Stimulated activated CD4-positive, alpha-beta T cell treated with anti-CD3 and anti-CD28 coated beads, Interleukin-2, amount 100 ng/mL, for 48 hours (primary cell): Measurements from ENCODE around the gene CNTN1.
"Not testable (repeated sequence)": the region's sequence is repeated elsewhere in the genome, so short reads cannot be mapped to it uniquely, and the experiment has no call there.

ENCODE experiments used
- DNase-seq, 2 donors: peaks; one replicate each; pipeline ENCODE4 v3.0.0-alpha.2; 2020

The CNTN1 gene

DNA sequence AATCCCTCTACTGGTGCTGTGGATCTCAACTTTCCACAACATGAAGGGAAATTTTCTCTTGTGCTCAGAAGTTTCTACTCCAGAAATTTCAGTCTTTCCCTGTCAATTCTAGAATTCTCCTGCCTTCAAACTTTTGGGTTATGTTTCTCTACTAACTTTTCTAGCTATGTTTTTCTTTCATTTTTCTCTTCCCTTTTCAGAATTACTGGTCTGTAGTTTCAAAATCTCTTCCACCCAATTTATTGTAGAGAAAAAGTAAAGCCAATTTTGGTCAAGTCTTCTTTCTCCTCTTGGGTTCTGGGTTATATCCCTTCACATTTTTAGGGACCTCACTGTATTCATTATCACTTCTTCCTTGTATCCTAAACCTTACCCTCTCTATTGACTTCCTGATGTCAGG lies 18.9 kb downstream of the CNTN1 start:
- no peak for DNase-seq

GRCh38 chr12:40714636-40715035 lies 22.4 kb downstream of the CNTN1 start:
- no peak for DNase-seq

- no peak for DNase-seq
Measured at GRCh38 chr12:40716037-40716436, 23.8 kb downstream of the CNTN1 start.

DNA sequence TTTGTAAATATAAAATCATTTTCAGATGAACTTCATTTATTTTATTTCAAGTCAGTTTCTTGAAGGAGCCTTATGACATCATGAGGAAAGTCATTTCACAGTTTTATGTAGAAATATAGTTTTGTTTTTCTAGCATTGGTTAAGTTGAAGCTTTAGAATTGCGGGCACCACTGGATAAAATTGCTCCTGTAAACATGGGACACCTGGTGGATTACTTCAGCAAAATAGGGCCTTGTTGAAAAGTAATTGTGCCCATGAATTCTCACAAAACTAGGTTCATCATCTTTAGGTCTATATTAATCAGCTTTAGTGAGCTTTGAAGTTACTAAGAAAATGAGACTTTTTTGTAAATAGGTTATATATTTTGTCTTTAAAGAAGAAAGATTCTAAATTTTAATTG lies 25.3 kb downstream of the CNTN1 start:
- DNase-seq, result no peak

- no peak for DNase-seq
Measured at GRCh38 chr12:40718878-40719372, 26.7 kb downstream of the CNTN1 start.

DNA sequence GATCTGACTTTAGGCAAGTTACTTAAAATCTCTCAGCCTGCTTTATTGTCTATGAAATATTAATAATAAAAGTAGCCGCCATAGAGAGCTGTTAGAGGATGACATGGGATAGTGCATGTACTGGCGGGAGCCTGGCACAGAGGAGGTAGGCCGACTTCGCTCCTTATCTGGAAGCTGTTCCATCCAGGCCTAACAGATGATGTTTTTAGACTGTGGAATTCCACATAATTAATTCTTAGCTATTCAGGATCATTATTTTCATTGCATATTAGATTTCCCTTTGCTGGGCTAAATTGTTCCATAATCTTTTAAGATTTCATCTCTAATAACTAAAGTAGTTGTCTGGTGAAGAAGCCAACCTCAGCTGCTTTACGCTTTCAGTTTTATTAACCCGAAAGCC lies 30.8 kb downstream of the CNTN1 start:
- no peak for DNase-seq

DNA sequence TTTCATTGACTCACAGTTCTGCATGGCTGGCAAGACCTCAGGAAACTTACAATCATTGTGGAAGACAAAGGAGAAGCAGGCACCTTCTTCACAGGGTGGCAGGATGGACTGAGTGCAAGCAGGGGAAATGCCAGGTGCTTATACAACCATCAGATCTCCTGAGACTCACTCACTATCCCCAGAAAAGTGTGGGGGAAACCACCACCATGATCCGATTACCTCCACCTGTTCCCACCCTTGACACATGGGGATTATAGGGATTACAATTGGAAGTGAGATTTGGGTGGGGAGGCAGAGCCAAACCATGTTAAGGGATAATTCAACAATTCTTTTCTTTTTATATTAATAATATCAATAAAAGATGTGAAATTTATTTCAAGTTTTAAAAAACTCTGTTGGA lies 34.1 kb downstream of the CNTN1 start:
- DNase-seq, result no peak

GRCh38 chr12:40727774-40728483 lies 35.7 kb downstream of the CNTN1 start:
- DNase-seq, result no peak

DNA sequence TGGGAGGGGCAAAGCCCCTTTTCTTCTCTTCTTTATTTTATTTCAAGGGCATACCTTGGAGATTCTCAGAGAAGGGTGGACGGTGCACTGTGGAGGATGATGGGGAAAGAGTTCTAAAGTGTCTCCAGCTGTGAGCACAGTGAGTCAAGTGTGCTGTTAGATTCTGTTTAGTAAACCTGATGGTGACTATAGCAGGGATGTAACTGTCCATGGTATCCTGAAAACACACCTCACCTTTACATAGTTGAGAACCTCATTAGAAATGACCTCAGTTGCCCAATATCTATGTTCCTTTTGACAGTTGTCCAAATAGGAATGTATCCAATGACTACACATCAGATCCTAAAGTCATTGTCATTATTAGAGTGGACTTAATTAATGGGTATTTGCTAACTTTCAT lies 38.0 kb downstream of the CNTN1 start:
- no peak for DNase-seq

DNA sequence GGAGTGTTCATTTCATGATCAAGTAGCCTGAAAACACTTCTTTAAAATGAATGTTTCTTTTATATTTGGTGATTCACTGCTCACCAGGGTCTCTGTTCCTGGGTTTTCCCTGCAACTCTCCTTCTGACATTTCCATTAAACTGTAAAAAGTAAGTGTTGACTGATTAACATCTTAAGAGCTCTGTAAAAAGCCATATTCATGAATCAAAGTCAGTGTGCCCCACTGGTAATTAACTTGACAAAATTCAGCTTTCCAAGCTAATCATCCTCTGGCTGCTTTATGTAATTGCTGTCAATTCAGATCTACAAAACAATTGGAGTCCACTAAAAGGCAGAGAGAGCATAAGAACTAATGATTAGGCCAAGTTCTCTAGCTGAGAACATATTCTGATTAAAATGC lies 41.6 kb downstream of the CNTN1 start:
- DNase-seq, result no peak

DNA sequence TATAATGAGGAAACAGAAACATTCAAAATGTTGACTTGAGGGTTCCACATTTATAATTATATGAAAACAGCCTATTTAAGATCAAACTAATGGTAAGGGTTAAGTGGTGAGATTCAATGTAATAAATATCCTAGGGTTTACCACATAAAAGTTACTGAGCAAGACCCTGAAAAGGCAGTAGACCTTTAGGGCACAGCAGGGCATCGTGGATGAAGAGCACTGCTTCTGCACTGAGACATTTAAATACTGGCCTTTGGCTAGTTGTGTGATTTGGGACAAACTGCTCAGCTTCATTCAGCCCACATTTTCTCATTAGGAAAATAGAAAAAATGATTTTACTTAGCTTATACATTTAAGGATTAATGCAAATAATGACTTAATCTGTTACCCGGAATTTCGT lies 42.0 kb downstream of the CNTN1 start:
- DNase-seq, result no peak

GRCh38 chr12:40735551-40736230 lies 43.5 kb downstream of the CNTN1 start:
- DNase-seq, result no peak

- not testable (repeated sequence) for DNase-seq
Measured at GRCh38 chr12:40737416-40737815, 45.2 kb downstream of the CNTN1 start.

DNA sequence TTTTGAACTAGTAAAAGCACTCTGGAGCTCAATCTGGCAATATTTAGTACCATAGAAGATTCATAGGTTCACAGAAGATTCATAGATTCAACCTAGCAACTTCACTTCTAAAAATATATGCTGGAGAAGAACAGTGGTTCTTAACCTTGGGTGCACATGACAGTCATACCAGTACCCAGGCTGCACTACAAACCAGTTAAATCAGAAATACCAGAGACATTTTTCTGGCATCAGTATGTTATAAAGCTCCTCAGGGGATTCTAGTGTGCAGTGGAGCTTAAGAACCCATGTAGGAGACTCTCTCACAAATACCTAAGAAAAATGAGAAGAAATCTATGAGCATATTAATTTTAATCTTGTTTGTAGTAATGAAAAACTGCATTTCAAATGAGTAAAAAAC lies 46.6 kb downstream of the CNTN1 start:
- no peak for DNase-seq

DNA sequence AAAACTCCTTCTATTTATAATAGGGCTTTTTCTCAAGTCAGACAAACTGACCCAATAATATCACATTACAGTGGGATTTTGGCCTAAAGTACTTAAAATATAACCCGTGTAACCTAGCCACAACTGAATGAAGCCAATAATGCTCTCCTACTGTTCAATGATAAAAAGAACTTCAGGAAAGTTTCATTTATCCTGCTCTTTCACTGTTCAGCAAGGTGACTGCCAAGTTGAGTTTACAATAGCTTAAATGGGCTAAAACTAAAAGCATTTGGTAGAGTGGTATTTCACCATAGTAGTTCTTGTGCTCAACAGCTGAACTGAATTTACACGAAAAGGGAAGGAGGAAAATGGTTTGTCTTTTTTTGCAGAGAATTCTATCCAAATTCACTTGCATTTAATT lies 49.8 kb downstream of the CNTN1 start:
- DNase-seq, result no peak

DNA sequence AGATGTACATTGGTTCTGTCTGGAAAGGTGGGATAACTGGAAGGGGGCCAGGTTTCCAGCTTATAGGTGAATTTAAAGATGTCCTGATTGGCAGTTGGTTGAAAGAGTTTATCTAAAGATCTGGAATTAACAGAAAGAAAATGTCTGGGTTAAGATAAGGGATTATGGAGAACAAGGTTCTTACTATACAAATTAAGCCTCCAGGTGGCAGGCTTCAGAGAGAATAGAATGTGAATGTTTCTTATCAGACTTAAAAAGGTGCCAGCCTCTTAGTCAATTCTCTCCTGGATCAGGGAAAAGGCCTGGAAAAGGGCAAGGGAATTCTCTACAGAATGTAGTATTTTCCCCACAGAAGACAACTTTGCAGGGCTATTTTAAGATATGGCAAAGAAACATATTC lies 53.1 kb downstream of the CNTN1 start:
- DNase-seq, result no peak

GRCh38 chr12:40749863-40750262 lies 57.6 kb downstream of the CNTN1 start:
- DNase-seq, result no peak

GRCh38 chr12:40752011-40752410 lies 59.8 kb downstream of the CNTN1 start:
- no peak for DNase-seq

DNA sequence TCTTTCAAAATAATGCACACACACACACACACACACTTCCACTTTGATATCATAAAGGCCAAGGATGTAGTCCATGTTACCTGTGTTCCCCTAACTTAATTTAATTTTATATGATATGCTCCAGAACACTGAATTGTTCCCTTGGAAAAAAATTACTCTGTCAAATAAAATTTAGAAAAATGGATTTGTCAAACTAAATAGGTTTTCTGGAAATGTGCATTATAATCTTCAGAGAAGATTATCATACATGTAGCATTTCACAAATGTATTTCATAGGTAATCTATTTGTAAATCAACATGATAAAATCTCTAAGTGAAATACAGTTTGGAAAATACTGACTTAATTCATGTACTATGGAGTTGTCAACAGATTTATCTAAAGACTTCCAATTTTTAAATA lies 68.6 kb downstream of the CNTN1 start:
- DNase-seq, result no peak

GRCh38 chr12:40762072-40762471 lies 69.8 kb downstream of the CNTN1 start:
- DNase-seq, result no peak

DNA sequence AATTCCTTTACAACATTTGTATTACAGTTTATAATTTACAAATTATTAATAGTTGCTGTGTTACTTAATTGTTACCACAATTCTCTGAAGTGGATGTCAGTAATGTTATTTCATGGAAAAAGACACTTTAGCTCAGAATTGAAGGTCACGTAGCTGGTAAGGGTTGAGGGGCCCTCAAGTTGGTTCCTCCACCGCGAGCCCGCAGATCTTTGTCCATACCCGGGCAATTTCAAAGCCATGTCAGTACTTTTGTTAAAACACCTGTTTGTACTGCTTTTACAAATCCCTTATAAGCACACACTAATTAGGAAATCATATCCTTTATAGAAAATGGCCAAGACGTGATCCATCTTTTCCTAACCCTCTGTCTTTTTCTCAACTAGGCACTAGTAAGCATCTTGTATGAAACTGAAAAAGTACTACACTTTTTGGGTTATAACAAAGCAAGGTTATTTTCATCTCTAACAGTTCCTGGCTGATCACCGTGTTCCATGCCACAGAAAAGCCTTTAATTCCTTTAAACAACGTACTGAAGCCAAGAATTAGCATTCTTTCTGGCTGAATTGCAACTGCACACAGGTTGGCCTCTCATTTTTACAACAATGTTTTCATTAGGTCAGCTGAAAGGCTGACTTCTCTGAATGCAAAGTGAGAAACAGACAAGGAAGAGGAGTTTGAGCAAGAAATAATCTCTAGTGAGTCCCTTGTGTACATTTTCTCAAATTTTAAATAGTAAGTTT lies 76.1 kb downstream of the CNTN1 start:
- no peak for DNase-seq

DNA sequence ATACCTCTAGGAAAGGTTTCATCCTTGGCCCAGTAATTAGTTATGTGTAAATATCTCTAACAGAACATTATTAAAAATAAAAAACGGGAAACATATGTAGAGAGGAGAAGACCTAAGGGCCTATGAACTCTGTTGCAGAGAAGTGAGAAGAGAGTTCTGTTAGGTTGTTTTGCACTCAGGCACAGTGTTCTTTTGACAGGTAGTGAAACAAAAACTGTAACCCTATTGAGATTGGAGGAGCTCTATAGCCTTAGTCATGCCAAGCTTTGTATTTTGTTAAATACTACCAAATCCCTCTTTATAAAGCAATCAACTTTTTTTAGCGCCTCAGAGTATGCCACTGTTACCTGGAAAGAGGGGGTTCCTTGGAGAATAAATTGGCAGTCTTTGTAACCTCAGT lies 77.6 kb downstream of the CNTN1 start:
- DNase-seq, result no peak

- no peak for DNase-seq
Measured at GRCh38 chr12:40770781-40771180, 78.5 kb downstream of the CNTN1 start.

DNA sequence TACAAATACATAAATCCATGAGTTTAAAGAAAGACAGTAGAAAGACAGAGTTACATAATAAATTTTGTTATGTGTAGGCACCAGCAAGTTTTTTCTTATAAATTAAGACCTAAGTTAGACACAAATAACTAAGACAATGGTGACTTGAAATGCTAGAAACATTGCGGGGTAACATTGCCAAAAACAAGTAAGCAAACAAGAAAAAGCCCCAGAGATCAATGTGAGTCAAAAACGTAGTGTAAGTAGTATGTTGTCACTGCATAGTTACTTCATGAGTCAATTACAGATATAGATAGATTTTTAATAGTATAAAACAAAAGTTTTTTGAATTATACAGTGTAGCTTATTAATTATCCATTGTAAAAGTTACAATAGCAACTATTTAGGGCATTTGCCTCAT lies 83.4 kb downstream of the CNTN1 start:
- DNase-seq, result no peak
